ENCODE results near the gene CYYR1. TPM values are rescaled to one million over a fixed set of nuclear protein-coding genes. Genes with fewer than 3 reads are reported as not detected.

Gene CYYR1
- total and polyA plus RNA-seq, 2 donors (not counting 3 experiments of a cell fraction or from before 2014, with no cell fraction given): 13.2 to 25.7 TPM

GRCh38 chr21:26599261-26599660, 26.2 kb upstream of the CYYR1 start:
- Histone ChIP-seq H3K4me3 (replicated peaks in 1 of 3; ENCODE audit: insufficient read depth in 1 of 3, low read depth in 1 of 3, low read length in 3 of 3) (no peak overlapping the region), H3K9ac (replicated peaks; ENCODE audit: extremely low read depth, insufficient read depth, low read length) (no peak overlapping the region), H3K9me3 (replicated peaks; ENCODE audit: control insufficient read depth, insufficient read depth, low read length) (no peaks in the 10 kb centered on the region), H3K4me1 (ENCODE audit: control insufficient read depth, extremely low read depth, insufficient read depth, low read length) (no peaks in the 10 kb centered on the region), H3K79me2 (ENCODE audit: control insufficient read depth, insufficient read depth, low read length) (no peaks in the 10 kb centered on the region), H2AFZ (ENCODE audit: low read depth, low read length) (no peak overlapping the region), H3K27me3 (ENCODE audit: control insufficient read depth in 2 of 2, insufficient read depth in 2 of 2, low read length in 2 of 2) (no peaks in the 10 kb centered on the region), H3K36me3 (ENCODE audit: control insufficient read depth in 2 of 2, extremely low read depth in 1 of 2, insufficient read depth in 2 of 2, low read length in 2 of 2) (no peaks in the 10 kb centered on the region), H3K9me1 (replicated peaks; ENCODE audit: control insufficient read depth, extremely low read depth, insufficient read depth, low read length) (no peaks in the 10 kb centered on the region), H4K20me1 (replicated peaks; ENCODE audit: control insufficient read depth, extremely low read depth, insufficient read depth, low read length) (no peaks in the 10 kb centered on the region), H3K4me2 (ENCODE audit: insufficient read depth, low read length) (no peak overlapping the region), H3K27ac (ENCODE audit: insufficient read depth, low read depth, low read length) (no peak overlapping the region)
- dilution Hi-C loops (cut with MboI; ENCODE audit: extremely low pct_ligation_motif_present, low sequenced_read_pairs): no loop called here
- no TSS peak for BruUV-seq (replicated peaks)
- FAIRE-seq: no peak
- no peak for DNase-seq (ENCODE audit: low read depth, low spot score)
- intact Hi-C loops (cut with micrococcal nuclease): no loop called here
- TF ChIP-seq EZH2 (IDR thresholded peaks at IDR 0.05; ENCODE audit: borderline replicate concordance, low read depth, low read length, severe bottlenecking) (no peak), POLR2A (IDR thresholded peaks at IDR 0.05; ENCODE audit: low read depth, low read length) (no peak), FOS (IDR thresholded peaks at IDR 0.05; ENCODE audit: borderline replicate concordance, insufficient read depth, low read length) (no peak), POLR2AphosphoS5 (IDR thresholded peaks at IDR 0.05; ENCODE audit: insufficient read depth, low read depth, low read length) (no peak), MYC (IDR thresholded peaks at IDR 0.05; ENCODE audit: low read depth, low read length) (no peak), MAX (IDR thresholded peaks at IDR 0.05; ENCODE audit: insufficient read depth, insufficient read length) (no peak), GATA2 (IDR thresholded peaks at IDR 0.05; ENCODE audit: insufficient read depth, insufficient read length, low read depth, low read length) (no peak), CTCF (IDR thresholded peaks at IDR 0.05; ENCODE audit: extremely low read depth in 1 of 2, insufficient read depth in 1 of 2, low read depth in 1 of 2, low read length in 2 of 2) (no peak), JUN (IDR thresholded peaks at IDR 0.05; ENCODE audit: borderline replicate concordance, insufficient read depth, insufficient read length, low read depth) (no peak)
- CTCF ChIA-PET: interaction anchor here (1.4 kb wide), 1 partner anchor 49 kb away, joined by 3 read pairs; no protein-coding TSS in a partner anchor
- POLR2A ChIA-PET: no interaction called here

Data from endothelial cell of umbilical vein (primary cell).